ENCODE data around the gene MTNR1A. TPM values are rescaled to one million over a fixed set of nuclear protein-coding genes. Genes with fewer than 3 reads are reported as not detected.

Gene MTNR1A
- total RNA-seq, 1 experiment from 2014 or later = 0.84 TPM

DNA sequence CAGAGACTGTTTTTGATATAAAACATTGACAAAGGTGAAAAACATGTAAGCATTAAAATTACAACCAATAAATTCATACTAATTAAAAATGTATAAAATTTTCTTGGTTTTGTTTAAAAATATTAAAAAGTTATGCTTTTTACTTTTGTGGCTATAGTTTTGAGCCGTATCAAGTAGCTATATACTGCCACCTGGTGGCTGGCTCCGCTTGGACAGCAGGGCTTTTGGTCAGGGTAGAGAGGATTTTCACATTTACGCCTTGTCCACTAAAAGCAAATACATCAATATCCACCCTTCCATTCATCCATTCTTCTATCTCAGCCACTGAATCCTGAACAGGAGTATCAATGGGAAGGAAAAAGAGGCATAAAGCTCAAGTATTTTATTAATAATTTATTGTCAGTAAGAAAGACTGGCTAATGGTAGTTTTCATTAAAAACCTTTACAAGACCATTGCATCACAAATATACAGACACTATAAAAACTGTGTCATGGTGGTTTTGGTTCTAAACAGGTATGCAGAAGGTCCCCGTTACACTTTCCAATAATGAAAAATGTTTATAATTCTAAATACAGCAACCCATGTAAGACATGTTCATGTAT, 32.1 kb upstream of the MTNR1A start:
- DNase-seq (ENCODE audit: low read depth, low spot score) (peak; percentile 21), ATAC-seq (peak; percentile 69)
- TF ChIP-seq, protein P1, sequence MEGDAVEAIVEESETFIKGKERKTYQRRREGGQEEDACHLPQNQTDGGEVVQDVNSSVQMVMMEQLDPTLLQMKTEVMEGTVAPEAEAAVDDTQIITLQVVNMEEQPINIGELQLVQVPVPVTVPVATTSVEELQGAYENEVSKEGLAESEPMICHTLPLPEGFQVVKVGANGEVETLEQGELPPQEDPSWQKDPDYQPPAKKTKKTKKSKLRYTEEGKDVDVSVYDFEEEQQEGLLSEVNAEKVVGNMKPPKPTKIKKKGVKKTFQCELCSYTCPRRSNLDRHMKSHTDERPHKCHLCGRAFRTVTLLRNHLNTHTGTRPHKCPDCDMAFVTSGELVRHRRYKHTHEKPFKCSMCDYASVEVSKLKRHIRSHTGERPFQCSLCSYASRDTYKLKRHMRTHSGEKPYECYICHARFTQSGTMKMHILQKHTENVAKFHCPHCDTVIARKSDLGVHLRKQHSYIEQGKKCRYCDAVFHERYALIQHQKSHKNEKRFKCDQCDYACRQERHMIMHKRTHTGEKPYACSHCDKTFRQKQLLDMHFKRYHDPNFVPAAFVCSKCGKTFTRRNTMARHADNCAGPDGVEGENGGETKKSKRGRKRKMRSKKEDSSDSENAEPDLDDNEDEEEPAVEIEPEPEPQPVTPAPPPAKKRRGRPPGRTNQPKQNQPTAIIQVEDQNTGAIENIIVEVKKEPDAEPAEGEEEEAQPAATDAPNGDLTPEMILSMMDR (IDR thresholded peaks at IDR 0.05 in 2 of 3, conservative IDR thresholded peaks at IDR 0.05 in 1 of 3; ENCODE audit: borderline replicate concordance in 1 of 3, insufficient read depth in 1 of 3, low read depth in 2 of 3, low read length in 2 of 3) = peak; percentile 52 to 81 (median 74)
- TF ChIP-seq JUND (IDR thresholded peaks at IDR 0.05) = no peak
- peak; percentile 57 for TF ChIP-seq RAD21 (IDR thresholded peaks at IDR 0.05; ENCODE audit: low read depth)
- Histone ChIP-seq H3K9me2 (ENCODE audit: insufficient read depth) (no peaks in the 10 kb centered on the region), H3K27ac (ENCODE audit: low read depth, low read length) (no peak overlapping the region), H2AFZ (ENCODE audit: low read depth, low read length, poor library complexity, severe bottlenecking) (no peak overlapping the region), H3K4me3 (replicated peaks in 1 of 2; ENCODE audit: low read depth in 1 of 2, low read length in 2 of 2) (no peak overlapping the region), H3K4me1 (ENCODE audit: control insufficient read depth in 1 of 2, insufficient read depth in 2 of 2, low read length in 2 of 2) (no peaks in the 10 kb centered on the region), H3K9me3 (ENCODE audit: control insufficient read depth in 1 of 2, insufficient read depth in 1 of 2, low read depth in 1 of 2, low read length in 2 of 2) (no peaks in the 10 kb centered on the region), H3K36me3 (ENCODE audit: control insufficient read depth in 1 of 2, insufficient read depth in 2 of 2, low read length in 2 of 2) (peaks cover 75 to 93% of the 10 kb centered on the region in 2 experiments), H3K9ac (ENCODE audit: low read length) (no peak overlapping the region), H3K4me2 (ENCODE audit: low read length) (no peak overlapping the region), H3K79me2 (ENCODE audit: insufficient read depth, low read length) (peaks cover 99% of the 10 kb centered on the region), H3K27me3 (ENCODE audit: insufficient read depth, low read length) (no peaks in the 10 kb centered on the region), H4K20me1 (ENCODE audit: insufficient read depth) (peaks cover 64% of the 10 kb centered on the region)
- intact Hi-C loops (cut with micrococcal nuclease) = loop anchor here (1.0 kb wide), 2 partner anchors 114 to 290 kb away; no protein-coding TSS in a partner anchor
- POLR2A ChIA-PET = no interaction called here
- CTCF ChIA-PET = interaction anchor here (0.6 to 2.1 kb wide), 10 partner anchors 9 to 519 kb away, joined by 3 to 9 read pairs (median 4); no protein-coding TSS in a partner anchor
- RAD21 ChIA-PET (ENCODE audit: low non-redundant PET in 1 of 2, low total read pairs in 2 of 2, uncharacterized antibody in 2 of 2, unreplicated experiment in 2 of 2) = interaction anchor here in 1 of 2 experiments (0.5 kb wide), 1 partner anchor 40 kb away, joined by 3 read pairs; no protein-coding TSS in a partner anchor
- no TSS peak for BruUV-seq (replicated peaks)

- TF ChIP-seq POLR2AphosphoS5 (IDR thresholded peaks at IDR 0.05; ENCODE audit: low read depth, low read length) = peak; percentile 41; the same call in 1 of the 2 replicates
- no peak for TF ChIP-seq ZFX (IDR thresholded peaks at IDR 0.05)
- no TSS peak for BruUV-seq (replicated peaks)
- H3K4me1 ChIP-seq (ENCODE audit: control insufficient read depth in 1 of 2, insufficient read depth in 2 of 2, low read length in 2 of 2) = no peaks in the 10 kb centered on the region
- DNase-seq (ENCODE audit: low read depth, low spot score) = no peak
- H3K27ac ChIP-seq (ENCODE audit: low read depth, low read length) = no peak overlapping the region; the same call in 1 of the 2 replicates
- ChIA-PET POLR2A (no interaction called here), CTCF (interaction anchor here (2.1 kb wide), 1 partner anchor 9 kb away, joined by 7 read pairs; no protein-coding TSS in a partner anchor), RAD21 (ENCODE audit: low non-redundant PET in 1 of 2, low total read pairs in 2 of 2, uncharacterized antibody in 2 of 2, unreplicated experiment in 2 of 2) (no interaction called here)
- H3K9me3 ChIP-seq (ENCODE audit: control insufficient read depth in 1 of 2, insufficient read depth in 1 of 2, low read depth in 1 of 2, low read length in 2 of 2) = no peaks in the 10 kb centered on the region
- intact Hi-C loops (cut with micrococcal nuclease) = no loop called here
- H3K79me2 ChIP-seq (ENCODE audit: insufficient read depth, low read length) = peaks cover 97% of the 10 kb centered on the region
- H3K36me3 ChIP-seq (ENCODE audit: control insufficient read depth in 1 of 2, insufficient read depth in 2 of 2, low read length in 2 of 2) = peaks cover 72 to 85% of the 10 kb centered on the region in 2 experiments
- ATAC-seq = no peak
- no peaks in the 10 kb centered on the region for H3K27me3 ChIP-seq (ENCODE audit: insufficient read depth, low read length)
- peaks cover 55% of the 10 kb centered on the region for H4K20me1 ChIP-seq (ENCODE audit: insufficient read depth)
- H3K4me2 ChIP-seq (ENCODE audit: low read length) = no peak overlapping the region
- no peak overlapping the region for H3K9ac ChIP-seq (ENCODE audit: low read length)
- no peak overlapping the region for H3K4me3 ChIP-seq (replicated peaks in 1 of 2; ENCODE audit: low read depth in 1 of 2, low read length in 2 of 2)
- H2AFZ ChIP-seq (ENCODE audit: low read depth, low read length, poor library complexity, severe bottlenecking) = no peak overlapping the region
- no peaks in the 10 kb centered on the region for H3K9me2 ChIP-seq (ENCODE audit: insufficient read depth)
Observed at GRCh38 chr4:186586205-186586604, 30.8 kb upstream of the MTNR1A start.

All from HCT116 (cell line).